GM23338 (cell line): Measurements from ENCODE around the gene SRPK2. TPM values are rescaled to one million over a fixed set of nuclear protein-coding genes. Genes with fewer than 3 reads are reported as not detected.
"Not testable (repeated sequence)": the region's sequence is repeated elsewhere in the genome, so short reads cannot be mapped to it uniquely, and the experiment has no call there.

ENCODE experiments used
- ATAC-seq: fragments of 200-7000 bp; cut with Tn5 transposase; 3 replicates; pipeline ENCODE4 v1.9.1; 2020
- DNase-seq: peaks from one replicate; pipeline ENCODE4 v3.0.0-alpha.2; 2015; ENCODE audit warnings: low spot score
- H2AFZ ChIP-seq: fragments of 200-600 bp; sonication (generic); 2 replicates; pipeline ENCODE4 v1.8.0; 2016; ENCODE audit warnings: antibody characterized with exemption, mild to moderate bottlenecking, moderate library complexity
- H3F3A ChIP-seq: fragments of 200-600 bp; sonication (generic); replicated peaks from 2 replicates; pipeline ENCODE4 v1.8.0; 2017; ENCODE audit warnings: antibody characterized with exemption, mixed run types, low read depth
- H3K27ac ChIP-seq: fragments of 200-600 bp; sonication (generic); 2 replicates; pipeline ENCODE4 v1.6.1; 2016; ENCODE audit warnings: low read depth
- H3K27me3 ChIP-seq: fragments of 200-600 bp; sonication (generic); 2 replicates; pipeline ENCODE4 v1.8.0; 2016; ENCODE audit warnings: mild to moderate bottlenecking, mixed run types, moderate library complexity; ENCODE audit not compliant: insufficient read depth
- H3K36me3 ChIP-seq: fragments of 200-600 bp; sonication (generic); 2 replicates; pipeline ENCODE4 v1.8.0; 2016; ENCODE audit warnings: mild to moderate bottlenecking; ENCODE audit not compliant: insufficient read depth
- H3K4me1 ChIP-seq: fragments of 200-600 bp; sonication (generic); 2 replicates; pipeline ENCODE4 v1.8.0; 2016; ENCODE audit warnings: mild to moderate bottlenecking, moderate library complexity; ENCODE audit not compliant: insufficient read depth
- H3K4me2 ChIP-seq: fragments of 200-600 bp; sonication (generic); 2 replicates; pipeline ENCODE4 v1.7.1; 2017; ENCODE audit warnings: mixed run types
- H3K4me3 ChIP-seq: fragments of 200-600 bp; sonication (generic); 2 replicates; pipeline ENCODE4 v1.6.1; 2016; ENCODE audit warnings: mixed run types
- H3K79me2 ChIP-seq: fragments of 200-600 bp; sonication (generic); replicated peaks from 2 replicates; pipeline ENCODE4 v1.8.0; 2017; ENCODE audit warnings: mild to moderate bottlenecking; ENCODE audit not compliant: insufficient read depth
- H3K9me2 ChIP-seq: fragments of 200-600 bp; sonication (generic); 2 replicates; pipeline ENCODE4 v1.8.0; 2017; ENCODE audit not compliant: insufficient read depth
- H4K20me1 ChIP-seq: fragments of 200-600 bp; sonication (generic); replicated peaks from 2 replicates; pipeline ENCODE4 v1.8.0; 2017; ENCODE audit warnings: mild to moderate bottlenecking; ENCODE audit not compliant: insufficient read depth
- H3K27ac Mint-ChIP-seq: 2 replicates; pipeline ENCODE4 v1.8.0; 2020; ENCODE audit warnings: inconsistent platforms, mild to moderate bottlenecking, moderate library complexity, mixed read lengths
- H3K27me3 Mint-ChIP-seq: 3 replicates; pipeline ENCODE4 v1.8.0; 2022; ENCODE audit warnings: low read depth, mild to moderate bottlenecking, moderate library complexity, mixed read lengths, inconsistent platforms; ENCODE audit not compliant: insufficient read depth, poor library complexity
- H3K36me3 Mint-ChIP-seq: 3 replicates; pipeline ENCODE4 v1.8.0; 2021; ENCODE audit warnings: low read depth, mild to moderate bottlenecking, inconsistent platforms, moderate library complexity, mixed read lengths
- H3K4me1 Mint-ChIP-seq: 3 replicates; pipeline ENCODE4 v1.8.0; 2020; ENCODE audit warnings: mild to moderate bottlenecking, inconsistent platforms, mixed read lengths
- H3K4me3 Mint-ChIP-seq: 3 replicates; pipeline ENCODE4 v1.8.0; 2021; ENCODE audit warnings: moderate library complexity, mild to moderate bottlenecking, inconsistent platforms, mixed read lengths
- H3K9me3 Mint-ChIP-seq: 3 replicates; pipeline ENCODE4 v1.8.0; 2020; ENCODE audit warnings: moderate library complexity, mild to moderate bottlenecking, inconsistent platforms, mixed read lengths
- CREB1 ChIP-seq: fragments of 250-450 bp; sonication (Bioruptor Pico); IDR thresholded peaks from 2 replicates; pipeline ENCODE4 v1.5.0; 2020; ENCODE audit warnings: low read depth, mild to moderate bottlenecking, moderate library complexity
- JUNB ChIP-seq: IDR thresholded peaks from one replicate; pipeline ENCODE4 v1.6.1; 2016; ENCODE audit warnings: antibody characterized with exemption; ENCODE audit not compliant: unreplicated experiment
- polyA plus RNA-seq: library from polyadenylated mRNA; unstranded; fragments of >200 nt; fragmentation: Nextera tagmentation; extraction: Ambion mirVana; gene quantifications from 2 replicates; pipeline ENCODE4 v1.2.1, GENCODE V29; 2016
- total RNA-seq: library from RNA; depleted of rRNA; stranded (reverse); fragments of >200 nt; shearing (Covaris generic); gene quantifications from 2 replicates; pipeline ENCODE4 v1.2.3, GENCODE V29; 2014
- TF ChIP-seq, protein P1 (sequence below): IDR thresholded peaks from 2 replicates; pipeline ENCODE4 v1.6.1; 2016; ENCODE audit warnings: antibody characterized with exemption
- TF ChIP-seq, protein P2 (sequence below): fragments of 250-450 bp; sonication (Bioruptor Pico); IDR thresholded peaks from 2 replicates; pipeline ENCODE4 v1.5.0; 2020; ENCODE audit warnings: mild to moderate bottlenecking, moderate library complexity
- TF ChIP-seq, protein P3 (sequence below), 2 experiments: fragments of 200-600 bp in 1 of 2; sonication (generic) in 1 of 2; conservative IDR thresholded peaks; 2 replicates each; pipeline versions ENCODE4 v1.5.1 to v1.6.1; 2016 to 2017; ENCODE audit warnings: antibody characterized with exemption in 2 of 2, low read depth in 2 of 2, mild to moderate bottlenecking in 2 of 2, moderate library complexity in 1 of 2

The SRPK2 gene
- total and polyA plus RNA-seq, 2 experiments from 2014 or later = 66.3 to 91.5 TPM

DNA sequence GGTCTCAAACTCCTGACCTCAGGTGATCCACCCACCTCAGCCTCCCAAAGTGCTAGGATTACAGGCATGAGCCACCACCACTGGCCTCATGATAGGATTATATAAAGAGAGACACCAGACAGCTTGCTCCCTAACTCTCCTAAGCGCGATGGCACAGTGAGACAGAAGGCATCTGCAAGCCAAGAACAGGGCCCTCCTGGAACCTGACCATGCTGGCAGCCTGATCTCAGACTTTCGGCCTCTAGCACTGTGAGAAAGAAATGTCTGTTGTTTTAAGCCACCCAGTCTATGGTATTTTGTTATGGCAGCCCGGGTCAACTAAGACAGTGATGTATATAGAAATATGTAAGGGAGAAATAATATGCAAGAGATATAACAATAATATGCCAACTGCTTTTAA is 51.2 kb downstream of the SRPK2 start:
- Histone ChIP-seq H3K36me3 (no peaks in the 10 kb centered on the region), H3K27ac (no peak overlapping the region), H3K4me1 (peaks cover 4% of the 10 kb centered on the region; the same call in 1 of the 2 replicates), H4K20me1 (peaks cover 17% of the 10 kb centered on the region), H3K79me2 (peaks cover 96% of the 10 kb centered on the region), H3F3A (no peaks in the 10 kb centered on the region), H3K4me3 (no peak overlapping the region), H3K9me2 (no peaks in the 10 kb centered on the region), H3K27me3 (no peaks in the 10 kb centered on the region), H2AFZ (no peak overlapping the region), H3K4me2 (no peak overlapping the region)
- Mint-ChIP-seq H3K36me3 (no peaks in the 10 kb centered on the region), H3K4me1 (peaks cover 4% of the 10 kb centered on the region), H3K4me3 (no peak overlapping the region), H3K9me3 (no peaks in the 10 kb centered on the region), H3K27ac (no peak overlapping the region; the same call in 1 of the 2 replicates), H3K27me3 (peaks cover 3% of the 10 kb centered on the region)
- ATAC-seq = peak; percentile 21; the same call in 1 of the 3 replicates
- DNase-seq = no peak
- no peak for TF ChIP-seq CREB1 (CRISPR knock-in tag)
- TF ChIP-seq, protein P1, sequence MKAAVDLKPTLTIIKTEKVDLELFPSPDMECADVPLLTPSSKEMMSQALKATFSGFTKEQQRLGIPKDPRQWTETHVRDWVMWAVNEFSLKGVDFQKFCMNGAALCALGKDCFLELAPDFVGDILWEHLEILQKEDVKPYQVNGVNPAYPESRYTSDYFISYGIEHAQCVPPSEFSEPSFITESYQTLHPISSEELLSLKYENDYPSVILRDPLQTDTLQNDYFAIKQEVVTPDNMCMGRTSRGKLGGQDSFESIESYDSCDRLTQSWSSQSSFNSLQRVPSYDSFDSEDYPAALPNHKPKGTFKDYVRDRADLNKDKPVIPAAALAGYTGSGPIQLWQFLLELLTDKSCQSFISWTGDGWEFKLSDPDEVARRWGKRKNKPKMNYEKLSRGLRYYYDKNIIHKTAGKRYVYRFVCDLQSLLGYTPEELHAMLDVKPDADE = no peak
- TF ChIP-seq, protein P2, sequence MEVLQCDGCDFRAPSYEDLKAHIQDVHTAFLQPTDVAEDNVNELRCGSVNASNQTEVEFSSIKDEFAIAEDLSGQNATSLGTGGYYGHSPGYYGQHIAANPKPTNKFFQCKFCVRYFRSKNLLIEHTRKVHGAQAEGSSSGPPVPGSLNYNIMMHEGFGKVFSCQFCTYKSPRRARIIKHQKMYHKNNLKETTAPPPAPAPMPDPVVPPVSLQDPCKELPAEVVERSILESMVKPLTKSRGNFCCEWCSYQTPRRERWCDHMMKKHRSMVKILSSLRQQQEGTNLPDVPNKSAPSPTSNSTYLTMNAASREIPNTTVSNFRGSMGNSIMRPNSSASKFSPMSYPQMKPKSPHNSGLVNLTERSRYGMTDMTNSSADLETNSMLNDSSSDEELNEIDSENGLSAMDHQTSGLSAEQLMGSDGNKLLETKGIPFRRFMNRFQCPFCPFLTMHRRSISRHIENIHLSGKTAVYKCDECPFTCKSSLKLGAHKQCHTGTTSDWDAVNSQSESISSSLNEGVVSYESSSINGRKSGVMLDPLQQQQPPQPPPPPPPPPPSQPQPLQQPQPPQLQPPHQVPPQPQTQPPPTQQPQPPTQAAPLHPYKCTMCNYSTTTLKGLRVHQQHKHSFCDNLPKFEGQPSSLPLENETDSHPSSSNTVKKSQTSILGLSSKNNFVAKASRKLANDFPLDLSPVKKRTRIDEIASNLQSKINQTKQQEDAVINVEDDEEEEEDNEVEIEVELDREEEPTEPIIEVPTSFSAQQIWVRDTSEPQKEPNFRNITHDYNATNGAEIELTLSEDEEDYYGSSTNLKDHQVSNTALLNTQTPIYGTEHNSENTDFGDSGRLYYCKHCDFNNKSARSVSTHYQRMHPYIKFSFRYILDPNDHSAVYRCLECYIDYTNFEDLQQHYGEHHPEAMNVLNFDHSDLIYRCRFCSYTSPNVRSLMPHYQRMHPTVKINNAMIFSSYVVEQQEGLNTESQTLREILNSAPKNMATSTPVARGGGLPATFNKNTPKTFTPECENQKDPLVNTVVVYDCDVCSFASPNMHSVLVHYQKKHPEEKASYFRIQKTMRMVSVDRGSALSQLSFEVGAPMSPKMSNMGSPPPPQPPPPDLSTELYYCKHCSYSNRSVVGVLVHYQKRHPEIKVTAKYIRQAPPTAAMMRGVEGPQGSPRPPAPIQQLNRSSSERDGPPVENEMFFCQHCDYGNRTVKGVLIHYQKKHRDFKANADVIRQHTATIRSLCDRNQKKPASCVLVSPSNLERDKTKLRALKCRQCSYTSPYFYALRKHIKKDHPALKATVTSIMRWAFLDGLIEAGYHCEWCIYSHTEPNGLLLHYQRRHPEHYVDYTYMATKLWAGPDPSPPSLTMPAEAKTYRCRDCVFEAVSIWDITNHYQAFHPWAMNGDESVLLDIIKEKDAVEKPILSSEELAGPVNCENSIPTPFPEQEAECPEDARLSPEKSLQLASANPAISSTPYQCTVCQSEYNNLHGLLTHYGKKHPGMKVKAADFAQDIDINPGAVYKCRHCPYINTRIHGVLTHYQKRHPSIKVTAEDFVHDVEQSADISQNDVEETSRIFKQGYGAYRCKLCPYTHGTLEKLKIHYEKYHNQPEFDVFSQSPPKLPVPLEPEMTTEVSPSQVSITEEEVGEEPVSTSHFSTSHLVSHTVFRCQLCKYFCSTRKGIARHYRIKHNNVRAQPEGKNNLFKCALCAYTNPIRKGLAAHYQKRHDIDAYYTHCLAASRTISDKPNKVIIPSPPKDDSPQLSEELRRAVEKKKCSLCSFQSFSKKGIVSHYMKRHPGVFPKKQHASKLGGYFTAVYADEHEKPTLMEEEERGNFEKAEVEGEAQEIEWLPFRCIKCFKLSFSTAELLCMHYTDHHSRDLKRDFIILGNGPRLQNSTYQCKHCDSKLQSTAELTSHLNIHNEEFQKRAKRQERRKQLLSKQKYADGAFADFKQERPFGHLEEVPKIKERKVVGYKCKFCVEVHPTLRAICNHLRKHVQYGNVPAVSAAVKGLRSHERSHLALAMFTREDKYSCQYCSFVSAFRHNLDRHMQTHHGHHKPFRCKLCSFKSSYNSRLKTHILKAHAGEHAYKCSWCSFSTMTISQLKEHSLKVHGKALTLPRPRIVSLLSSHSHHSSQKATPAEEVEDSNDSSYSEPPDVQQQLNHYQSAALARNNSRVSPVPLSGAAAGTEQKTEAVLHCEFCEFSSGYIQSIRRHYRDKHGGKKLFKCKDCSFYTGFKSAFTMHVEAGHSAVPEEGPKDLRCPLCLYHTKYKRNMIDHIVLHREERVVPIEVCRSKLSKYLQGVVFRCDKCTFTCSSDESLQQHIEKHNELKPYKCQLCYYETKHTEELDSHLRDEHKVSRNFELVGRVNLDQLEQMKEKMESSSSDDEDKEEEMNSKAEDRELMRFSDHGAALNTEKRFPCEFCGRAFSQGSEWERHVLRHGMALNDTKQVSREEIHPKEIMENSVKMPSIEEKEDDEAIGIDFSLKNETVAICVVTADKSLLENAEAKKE = no peak

DNA sequence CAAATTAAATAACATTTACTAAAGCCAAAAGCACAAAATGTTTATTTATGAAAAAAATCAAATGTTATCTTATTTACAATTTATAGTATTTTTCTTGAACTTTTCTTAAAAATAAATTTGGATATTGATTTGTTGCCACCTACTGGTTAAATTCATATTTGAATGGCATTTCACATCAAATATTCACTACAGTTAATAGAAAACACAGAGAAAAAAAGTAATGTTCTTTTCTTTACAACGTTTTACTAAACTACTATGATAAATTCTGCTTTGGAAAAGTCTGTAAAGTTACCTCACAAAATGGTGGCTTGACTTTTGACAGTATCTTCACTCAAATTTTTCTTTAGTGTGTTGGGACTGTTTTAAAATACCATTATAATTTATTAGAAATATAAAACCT is 52.7 kb downstream of the SRPK2 start:
- Histone ChIP-seq H3K4me3 (no peak overlapping the region), H3K27me3 (no peaks in the 10 kb centered on the region), H3K9me2 (no peaks in the 10 kb centered on the region), H3K4me1 (0 out of 2 replicates have a peak, but pooled peaks cover 3% of the 10 kb centered on the region), H3K4me2 (no peak overlapping the region), H3F3A (no peaks in the 10 kb centered on the region), H3K36me3 (no peaks in the 10 kb centered on the region), H2AFZ (no peak overlapping the region), H3K79me2 (peaks cover 99% of the 10 kb centered on the region), H3K27ac (no peak overlapping the region), H4K20me1 (peaks cover 25% of the 10 kb centered on the region)
- peaks cover 5% of the 10 kb centered on the region for H3K27me3 Mint-ChIP-seq
- DNase-seq = no peak
- H3K4me3 Mint-ChIP-seq = no peak overlapping the region
- peaks cover 11% of the 10 kb centered on the region for H3K4me1 Mint-ChIP-seq
- no peak for ATAC-seq
- H3K27ac Mint-ChIP-seq = no peak overlapping the region
- H3K36me3 Mint-ChIP-seq = no peaks in the 10 kb centered on the region
- no peaks in the 10 kb centered on the region for H3K9me3 Mint-ChIP-seq
- TF ChIP-seq JUNB = no peak
- TF ChIP-seq, protein P3, sequence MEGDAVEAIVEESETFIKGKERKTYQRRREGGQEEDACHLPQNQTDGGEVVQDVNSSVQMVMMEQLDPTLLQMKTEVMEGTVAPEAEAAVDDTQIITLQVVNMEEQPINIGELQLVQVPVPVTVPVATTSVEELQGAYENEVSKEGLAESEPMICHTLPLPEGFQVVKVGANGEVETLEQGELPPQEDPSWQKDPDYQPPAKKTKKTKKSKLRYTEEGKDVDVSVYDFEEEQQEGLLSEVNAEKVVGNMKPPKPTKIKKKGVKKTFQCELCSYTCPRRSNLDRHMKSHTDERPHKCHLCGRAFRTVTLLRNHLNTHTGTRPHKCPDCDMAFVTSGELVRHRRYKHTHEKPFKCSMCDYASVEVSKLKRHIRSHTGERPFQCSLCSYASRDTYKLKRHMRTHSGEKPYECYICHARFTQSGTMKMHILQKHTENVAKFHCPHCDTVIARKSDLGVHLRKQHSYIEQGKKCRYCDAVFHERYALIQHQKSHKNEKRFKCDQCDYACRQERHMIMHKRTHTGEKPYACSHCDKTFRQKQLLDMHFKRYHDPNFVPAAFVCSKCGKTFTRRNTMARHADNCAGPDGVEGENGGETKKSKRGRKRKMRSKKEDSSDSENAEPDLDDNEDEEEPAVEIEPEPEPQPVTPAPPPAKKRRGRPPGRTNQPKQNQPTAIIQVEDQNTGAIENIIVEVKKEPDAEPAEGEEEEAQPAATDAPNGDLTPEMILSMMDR (conservative IDR thresholded peaks at IDR 0.05; ENCODE audit: low read depth in 2 of 2) = peak in 1 of 2 experiments; percentile 38; a peak in 2 of 4 replicates

DNA sequence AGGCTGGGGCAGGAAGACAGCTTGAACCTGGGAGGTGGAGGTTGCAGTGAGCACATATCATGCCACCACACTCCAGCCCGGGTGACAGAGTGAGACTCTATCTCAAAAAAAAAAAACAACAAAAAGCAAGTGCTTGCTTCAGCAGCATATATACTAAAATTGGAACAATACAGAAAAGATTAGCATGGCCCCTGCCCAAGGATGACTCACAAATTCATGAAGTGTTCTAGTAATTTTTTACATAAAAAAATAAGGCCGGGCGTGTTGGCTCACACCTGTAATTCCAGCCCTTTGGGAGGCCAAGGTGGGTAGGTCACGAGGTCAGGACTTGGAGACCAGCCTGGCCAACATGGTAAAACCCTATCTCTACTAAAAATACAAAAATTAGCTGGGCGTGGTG is 56.1 kb downstream of the SRPK2 start:
- not testable (repeated sequence) for H3K27ac ChIP-seq, H3K36me3 ChIP-seq, H3K27me3 Mint-ChIP-seq, H3K9me3 Mint-ChIP-seq, H3F3A ChIP-seq, H3K27ac Mint-ChIP-seq, H3K4me3 Mint-ChIP-seq, H3K9me2 ChIP-seq, DNase-seq, H3K27me3 ChIP-seq, H3K4me1 ChIP-seq, H3K36me3 Mint-ChIP-seq, H3K4me2 ChIP-seq, H3K4me1 Mint-ChIP-seq, ATAC-seq, H2AFZ ChIP-seq, H3K4me3 ChIP-seq
- Histone ChIP-seq H4K20me1 (peaks cover 39% of the 10 kb centered on the region), H3K79me2 (peaks cover 98% of the 10 kb centered on the region)
